Suprapubic skin (tissue), 4 donors: ENCODE measurements around the gene RLBP1. TPM values are rescaled to one million over a fixed set of nuclear protein-coding genes. Genes with fewer than 3 reads are reported as not detected.
A peak's percentile ranks its signal among the peaks of the same experiment; 100 is the strongest.

Source experiments
- DNase-seq, 2 donors: peaks; one replicate each; pipeline ENCODE4 v3.0.0-alpha.2; 2019; ENCODE audit warnings: low spot score in 2 of 2
- H3K27ac ChIP-seq: fragments of 200-600 bp; sonication (generic); one replicate; pipeline ENCODE4 v1.5.1; 2019
- H3K27me3 ChIP-seq: fragments of 200-600 bp; sonication (generic); one replicate; pipeline ENCODE4 v1.5.1; 2019
- H3K36me3 ChIP-seq: fragments of 200-600 bp; sonication (generic); one replicate; pipeline ENCODE4 v1.5.1; 2019
- H3K4me1 ChIP-seq: fragments of 200-600 bp; sonication (generic); one replicate; pipeline ENCODE4 v1.5.1; 2019
- H3K4me3 ChIP-seq: fragments of 200-600 bp; sonication (generic); one replicate; pipeline ENCODE4 v1.5.1; 2019; ENCODE audit warnings: mild to moderate bottlenecking
- H3K9me3 ChIP-seq: fragments of 200-600 bp; sonication (generic); one replicate; pipeline ENCODE4 v1.5.1; 2019
- CTCF ChIP-seq, 2 donors: fragments of 200-600 bp in 1 of 2; fragments of 450-650 bp in 1 of 2; sonication (generic) in 1 of 2; IDR thresholded peaks; one replicate each; pipeline ENCODE4 v1.5.1; 2016 to 2019; ENCODE audit warnings: antibody characterized with exemption in 2 of 2, mild to moderate bottlenecking in 1 of 2, moderate library complexity in 1 of 2
- EP300 ChIP-seq: sonication (generic); formaldehyde crosslinking; IDR thresholded peaks from one replicate; pipeline ENCODE4 v1.6.1; 2017; ENCODE audit warnings: antibody characterized with exemption
- POLR2A ChIP-seq, 2 donors: fragments of 450-650 bp; IDR thresholded peaks; one replicate each; pipeline ENCODE4 v1.6.1; 2017; ENCODE audit warnings: antibody characterized with exemption in 2 of 2, mild to moderate bottlenecking in 2 of 2, moderate library complexity in 2 of 2
- POLR2AphosphoS5 ChIP-seq, 3 donors: sonication (generic); formaldehyde crosslinking; IDR thresholded peaks; one replicate each; pipeline ENCODE4 v1.6.1; 2017; ENCODE audit warnings: antibody characterized with exemption in 3 of 3
- WGBS: methylation state at CpG from one replicate; pipeline ENCODE4 v1.1.5; 2018; 5-methylcytosine and 5-hydroxymethylcytosine counted together
- total RNA-seq, 4 donors: library from RNA; depleted of rRNA; stranded (reverse); fragments of >200 nt; gene quantifications; one replicate each; pipeline ENCODE4 v1.1.0, GENCODE V29; 2016

RLBP1 gene
- total RNA-seq, 4 donors from 2014 or later = not detected

GRCh38 chr15:89168316-89168833 lies 53.0 kb downstream of the RLBP1 start:
- H3K9me3 ChIP-seq = no peaks in the 10 kb centered on the region
- H3K27me3 ChIP-seq = no peaks in the 10 kb centered on the region
- H3K27ac ChIP-seq = no peak overlapping the region
- no peak overlapping the region for H3K4me3 ChIP-seq
- H3K36me3 ChIP-seq = peaks cover 4% of the 10 kb centered on the region
- DNase-seq = no peak
- TF ChIP-seq EP300 (no peak), CTCF (IDR thresholded peaks at IDR 0.05) (no peak), POLR2AphosphoS5 (IDR thresholded peaks at IDR 0.05) (no peak), POLR2A (IDR thresholded peaks at IDR 0.05) (no peak)
- H3K4me1 ChIP-seq = peaks cover 10% of the 10 kb centered on the region

- WGBS = 44% methylated on average over 7 of the region's 7 CpGs
- Histone ChIP-seq H3K36me3 (no peaks in the 10 kb centered on the region), H3K27me3 (no peaks in the 10 kb centered on the region), H3K9me3 (no peaks in the 10 kb centered on the region), H3K27ac (no peak overlapping the region), H3K4me3 (no peak overlapping the region), H3K4me1 (peaks cover 10% of the 10 kb centered on the region)
- no peak for DNase-seq
- TF ChIP-seq EP300 = no peak
- TF ChIP-seq POLR2AphosphoS5 (IDR thresholded peaks at IDR 0.05) = peak in 1 of 3 donors; percentile 33
Observed at GRCh38 chr15:89167267-89168176, 53.9 kb downstream of the RLBP1 start.

- no peaks in the 10 kb centered on the region for H3K9me3 ChIP-seq
- H3K27me3 ChIP-seq = no peaks in the 10 kb centered on the region
- H3K27ac ChIP-seq = no peak overlapping the region
- no peak for DNase-seq
- H3K4me3 ChIP-seq = no peak overlapping the region
- no peak for TF ChIP-seq POLR2AphosphoS5 (IDR thresholded peaks at IDR 0.05)
- H3K36me3 ChIP-seq = no peaks in the 10 kb centered on the region
- 54% methylated on average over 2 of the region's 2 CpGs for WGBS
- H3K4me1 ChIP-seq = peaks cover 10% of the 10 kb centered on the region
Observed at GRCh38 chr15:89165677-89166076, 55.7 kb downstream of the RLBP1 start.

- Histone ChIP-seq H3K27ac (no peak overlapping the region), H3K27me3 (no peaks in the 10 kb centered on the region), H3K9me3 (no peaks in the 10 kb centered on the region), H3K36me3 (no peaks in the 10 kb centered on the region), H3K4me1 (peaks cover 10% of the 10 kb centered on the region), H3K4me3 (no peak overlapping the region)
- TF ChIP-seq EP300 (no peak), POLR2AphosphoS5 (IDR thresholded peaks at IDR 0.05) (no peak), POLR2A (IDR thresholded peaks at IDR 0.05) (no peak), CTCF (IDR thresholded peaks at IDR 0.05) (no peak)
- no peak for DNase-seq
- WGBS = 75% methylated on average over 7 of the region's 7 CpGs
Observed at GRCh38 chr15:89164712-89165211, 56.6 kb downstream of the RLBP1 start.

GRCh38 chr15:89163271-89164055 lies 57.9 kb downstream of the RLBP1 start:
- peaks cover 10% of the 10 kb centered on the region for H3K4me1 ChIP-seq
- peaks cover under 1% of the 10 kb centered on the region for H3K36me3 ChIP-seq
- H3K27ac ChIP-seq = no peak overlapping the region
- no peaks in the 10 kb centered on the region for H3K9me3 ChIP-seq
- TF ChIP-seq CTCF (IDR thresholded peaks at IDR 0.05) (no peak), POLR2AphosphoS5 (IDR thresholded peaks at IDR 0.05) (no peak), POLR2A (IDR thresholded peaks at IDR 0.05) (no peak), EP300 (no peak)
- no peak overlapping the region for H3K4me3 ChIP-seq
- DNase-seq = no peak
- no peaks in the 10 kb centered on the region for H3K27me3 ChIP-seq
- WGBS = 82% methylated on average over 5 of the region's 5 CpGs

GRCh38 chr15:89161666-89162065 lies 59.7 kb downstream of the RLBP1 start:
- TF ChIP-seq CTCF (IDR thresholded peaks at IDR 0.05) (no peak), POLR2A (IDR thresholded peaks at IDR 0.05) (no peak), EP300 (no peak), POLR2AphosphoS5 (IDR thresholded peaks at IDR 0.05) (no peak)
- Histone ChIP-seq H3K4me3 (no peak overlapping the region), H3K36me3 (peaks cover 7% of the 10 kb centered on the region), H3K4me1 (peaks cover 2% of the 10 kb centered on the region), H3K27me3 (no peaks in the 10 kb centered on the region), H3K9me3 (no peaks in the 10 kb centered on the region), H3K27ac (no peak overlapping the region)
- WGBS = 75% methylated on average over 3 of the region's 3 CpGs
- DNase-seq = no peak
